Hepatocyte (in vitro differentiated cells): Measurements from ENCODE around the gene KCNJ1. TPM values are rescaled to one million over a fixed set of nuclear protein-coding genes. Genes with fewer than 3 reads are reported as not detected.

Experiments used
- DNase-seq: peaks from one replicate; pipeline ENCODE4 v3.0.0-alpha.2; 2016; ENCODE audit warnings: low spot score
- H2AFZ ChIP-seq: fragments of 200-600 bp; sonication (generic); 2 replicates; pipeline ENCODE4 v1.6.0; 2016; ENCODE audit warnings: antibody characterized with exemption, mild to moderate bottlenecking
- H3K27ac ChIP-seq: fragments of 200-600 bp; sonication (generic); 2 replicates; pipeline ENCODE4 v1.5.1; 2016; ENCODE audit warnings: mild to moderate bottlenecking
- H3K27me3 ChIP-seq: fragments of 200-600 bp; sonication (generic); 2 replicates; pipeline ENCODE4 v1.6.1; 2016
- H3K36me3 ChIP-seq: fragments of 200-600 bp; sonication (generic); replicated peaks from 2 replicates; pipeline ENCODE4 v1.5.1; 2016; ENCODE audit warnings: low read depth; ENCODE audit not compliant: insufficient read depth
- H3K4me1 ChIP-seq: fragments of 200-600 bp; sonication (generic); 2 replicates; pipeline ENCODE4 v1.5.1; 2016; ENCODE audit warnings: mild to moderate bottlenecking, moderate library complexity; ENCODE audit not compliant: insufficient read depth
- H3K4me2 ChIP-seq: fragments of 200-600 bp; sonication (generic); 2 replicates; pipeline ENCODE4 v1.6.0; 2016
- H3K4me3 ChIP-seq: fragments of 200-600 bp; sonication (generic); 2 replicates; pipeline ENCODE4 v1.5.1; 2016; ENCODE audit warnings: mild to moderate bottlenecking
- H3K79me2 ChIP-seq: fragments of 200-600 bp; sonication (generic); 2 replicates; pipeline ENCODE4 v1.6.0; 2017; ENCODE audit warnings: mild to moderate bottlenecking
- H3K9me2 ChIP-seq: fragments of 200-600 bp; sonication (generic); replicated peaks from 2 replicates; pipeline ENCODE4 v1.6.0; 2017; ENCODE audit warnings: mild to moderate bottlenecking; ENCODE audit not compliant: insufficient read depth
- H3K9me3 ChIP-seq: fragments of 200-600 bp; sonication (generic); 2 replicates; pipeline ENCODE4 v1.5.1; 2016; ENCODE audit warnings: low read depth, mild to moderate bottlenecking
- H4K20me1 ChIP-seq: fragments of 200-600 bp; sonication (generic); 2 replicates; pipeline ENCODE4 v1.6.0; 2016; ENCODE audit warnings: mild to moderate bottlenecking; ENCODE audit not compliant: insufficient read depth, poor library complexity, severe bottlenecking
- CTCF ChIP-seq: fragments of 200-600 bp; sonication (generic); IDR thresholded peaks from 2 replicates; pipeline ENCODE4 v1.5.1; 2016; ENCODE audit warnings: antibody characterized with exemption, mild to moderate bottlenecking; ENCODE audit not compliant: poor library complexity
- EZH2 ChIP-seq: fragments of 200-600 bp; sonication (generic); IDR thresholded peaks from 2 replicates; pipeline ENCODE4 v1.6.1; 2016; ENCODE audit warnings: antibody characterized with exemption, mild to moderate bottlenecking, borderline replicate concordance
- EZH2phosphoT487 ChIP-seq: fragments of 200-600 bp; sonication (generic); IDR thresholded peaks from one replicate; pipeline ENCODE4 v1.6.1; 2018; ENCODE audit warnings: antibody characterized with exemption, mild to moderate bottlenecking, low read depth, moderate library complexity; ENCODE audit not compliant: unreplicated experiment, severe bottlenecking
- whole genome bisulfite sequencing: methylation state at CpG from one replicate; pipeline ENCODE4 v1.1.6; 2016; ENCODE audit warnings: low lambda C conversion rate; ENCODE audit errors: missing lambda C conversion rate; 5-methylcytosine and 5-hydroxymethylcytosine counted together
- polyA plus RNA-seq: library from polyadenylated mRNA; unstranded; fragments of >200 nt; fragmentation: Nextera tagmentation; extraction: Ambion mirVana; gene quantifications from 2 replicates; pipeline ENCODE4 v1.2.1, GENCODE V29; 2016
- total RNA-seq: library from RNA; depleted of rRNA; stranded (reverse); fragments of >200 nt; gene quantifications from 2 replicates; pipeline ENCODE4 v1.2.3, GENCODE V29; 2014

Gene KCNJ1
- total and polyA plus RNA-seq, 2 experiments from 2014 or later = not detected

GRCh38 chr11:128835741-128836430 lies 31.2 kb downstream of the KCNJ1 start:
- Histone ChIP-seq H3K79me2 (no peaks in the 10 kb centered on the region), H3K27ac (no peak overlapping the region), H3K9me2 (no peaks in the 10 kb centered on the region), H4K20me1 (no peaks in the 10 kb centered on the region), H2AFZ (no peak overlapping the region), H3K36me3 (no peaks in the 10 kb centered on the region), H3K27me3 (no peaks in the 10 kb centered on the region), H3K4me3 (no peak overlapping the region), H3K4me2 (peak overlapping the region; percentile 33), H3K4me1 (peaks cover 2% of the 10 kb centered on the region), H3K9me3 (no peaks in the 10 kb centered on the region)
- 36% methylated on average over 16 of the region's 16 CpGs for WGBS
- DNase-seq = peak; percentile 26
- TF ChIP-seq EZH2phosphoT487 = no peak
- TF ChIP-seq EZH2 = no peak
- no peak for TF ChIP-seq CTCF

GRCh38 chr11:128834157-128834556 lies 32.9 kb downstream of the KCNJ1 start:
- H3K27me3 ChIP-seq = no peaks in the 10 kb centered on the region
- no peaks in the 10 kb centered on the region for H3K79me2 ChIP-seq
- H3K4me2 ChIP-seq = no peak overlapping the region
- H3K4me3 ChIP-seq = no peak overlapping the region
- peaks cover 2% of the 10 kb centered on the region for H3K4me1 ChIP-seq
- no peak for DNase-seq
- no peaks in the 10 kb centered on the region for H3K9me2 ChIP-seq
- no peaks in the 10 kb centered on the region for H3K36me3 ChIP-seq
- TF ChIP-seq EZH2phosphoT487 (no peak), CTCF (no peak), EZH2 (no peak)
- H3K27ac ChIP-seq = no peak overlapping the region
- H2AFZ ChIP-seq = no peak overlapping the region
- no peaks in the 10 kb centered on the region for H4K20me1 ChIP-seq
- WGBS = 90% methylated on average over 2 of the region's 2 CpGs
- no peaks in the 10 kb centered on the region for H3K9me3 ChIP-seq

- H3K27ac ChIP-seq = no peak overlapping the region
- no peak overlapping the region for H3K4me2 ChIP-seq
- 61% methylated on average over 3 of the region's 3 CpGs for WGBS
- no peak for TF ChIP-seq CTCF
- TF ChIP-seq EZH2 = no peak
- TF ChIP-seq EZH2phosphoT487 = no peak
- no peaks in the 10 kb centered on the region for H3K9me3 ChIP-seq
- DNase-seq = no peak
- H3K36me3 ChIP-seq = no peaks in the 10 kb centered on the region
- H3K27me3 ChIP-seq = no peaks in the 10 kb centered on the region
- peaks cover 2% of the 10 kb centered on the region for H3K4me1 ChIP-seq
- H4K20me1 ChIP-seq = no peaks in the 10 kb centered on the region
- H3K9me2 ChIP-seq = no peaks in the 10 kb centered on the region
- no peak overlapping the region for H2AFZ ChIP-seq
- no peaks in the 10 kb centered on the region for H3K79me2 ChIP-seq
- no peak overlapping the region for H3K4me3 ChIP-seq
Measured at GRCh38 chr11:128832121-128832497, 35.0 kb downstream of the KCNJ1 start.
